ENCODE results near the gene HSBP1. TPM values are rescaled to one million over a fixed set of nuclear protein-coding genes. Genes with fewer than 3 reads are reported as not detected.
A peak's percentile ranks its signal among the peaks of the same experiment; 100 is the strongest.

Gene HSBP1
- total RNA-seq, 1 experiment from 2014 or later = 235 TPM

DNA sequence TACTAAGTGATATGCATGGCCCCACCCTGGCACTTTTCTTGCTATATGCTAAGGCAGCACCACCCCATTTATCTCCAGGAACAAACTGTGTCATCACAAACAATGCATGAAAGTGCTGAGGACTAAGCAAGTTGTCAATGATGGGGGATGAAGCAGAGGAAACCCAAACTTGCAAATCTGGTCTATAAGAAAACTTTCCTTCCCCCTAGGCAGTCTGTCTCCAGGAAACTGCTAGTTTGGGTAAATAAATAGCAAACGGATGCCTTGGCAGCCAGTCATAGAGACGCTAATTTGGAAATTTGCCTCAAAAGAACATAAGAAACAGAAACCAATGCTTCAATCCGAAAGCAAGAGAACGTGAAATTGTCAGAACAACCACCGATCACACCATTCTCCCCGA is 5.6 kb upstream of the HSBP1 start:
- Mint-ChIP-seq H3K27me3 (ENCODE audit: insufficient read depth, unreplicated experiment) (peaks cover 15% of the 10 kb centered on the region), H3K36me3 (ENCODE audit: insufficient read depth, unreplicated experiment) (no peaks in the 10 kb centered on the region), H3K4me3 (ENCODE audit: unreplicated experiment) (no peak overlapping the region), H3K27ac (ENCODE audit: unreplicated experiment) (no peak overlapping the region), H3K4me1 (ENCODE audit: low read depth, unreplicated experiment) (peaks cover 14% of the 10 kb centered on the region), H3K9me3 (ENCODE audit: unreplicated experiment) (peaks cover 10% of the 10 kb centered on the region)
- H3K9me3 ChIP-seq = no peaks in the 10 kb centered on the region
- intact Hi-C loops (cut with micrococcal nuclease; ENCODE audit: unreplicated experiment) = no loop called here
- no peaks in the 10 kb centered on the region for H3K4me1 ChIP-seq
- ChIA-PET CTCF (no interaction called here), POLR2A (no interaction called here)
- no peak for TF ChIP-seq CTCF (IDR thresholded peaks at IDR 0.05; ENCODE audit: insufficient read depth in 1 of 2, low read depth in 1 of 2, low read length in 1 of 2, severe bottlenecking in 1 of 2, unreplicated experiment in 1 of 2)
- BruUV-seq (replicated peaks) = no TSS peak
- DNase-seq = no peak
- no peak overlapping the region for H3K4me3 ChIP-seq (ENCODE audit: low read depth, low read length)
- no peaks in the 10 kb centered on the region for H3K36me3 ChIP-seq (ENCODE audit: control insufficient read depth, insufficient read depth, low read length)
- H3K27me3 ChIP-seq (replicated peaks; ENCODE audit: control insufficient read depth, insufficient read depth, low read length) = 0 out of 2 replicates have a peak, but pooled peaks cover 1% of the 10 kb centered on the region

GRCh38 chr16:83802554-83803205 is 5.1 kb upstream of the HSBP1 start:
- H3K27me3 Mint-ChIP-seq (ENCODE audit: insufficient read depth, unreplicated experiment) = peaks cover 15% of the 10 kb centered on the region
- POLR2A ChIA-PET = no interaction called here
- peaks cover 14% of the 10 kb centered on the region for H3K4me1 Mint-ChIP-seq (ENCODE audit: low read depth, unreplicated experiment)
- H3K9me3 ChIP-seq = no peaks in the 10 kb centered on the region
- CTCF ChIA-PET = no interaction called here
- intact Hi-C loops (cut with micrococcal nuclease; ENCODE audit: unreplicated experiment) = no loop called here
- H3K4me3 Mint-ChIP-seq (ENCODE audit: unreplicated experiment) = no peak overlapping the region
- H3K36me3 ChIP-seq (ENCODE audit: control insufficient read depth, insufficient read depth, low read length) = no peaks in the 10 kb centered on the region
- H3K4me3 ChIP-seq (ENCODE audit: low read depth, low read length) = no peak overlapping the region
- peaks cover 10% of the 10 kb centered on the region for H3K9me3 Mint-ChIP-seq (ENCODE audit: unreplicated experiment)
- BruUV-seq (replicated peaks) = no TSS peak
- no peak for DNase-seq
- no peak overlapping the region for H3K27ac Mint-ChIP-seq (ENCODE audit: unreplicated experiment)
- 0 out of 2 replicates have a peak, but pooled peaks cover 1% of the 10 kb centered on the region for H3K27me3 ChIP-seq (replicated peaks; ENCODE audit: control insufficient read depth, insufficient read depth, low read length)
- TF ChIP-seq CTCF (IDR thresholded peaks at IDR 0.05; ENCODE audit: insufficient read depth in 1 of 2, low read depth in 1 of 2, low read length in 1 of 2, severe bottlenecking in 1 of 2, unreplicated experiment in 1 of 2) = no peak
- H3K4me1 ChIP-seq = 0 out of 2 replicates have a peak, but pooled peaks cover 3% of the 10 kb centered on the region
- peaks cover 2% of the 10 kb centered on the region for H3K36me3 Mint-ChIP-seq (ENCODE audit: insufficient read depth, unreplicated experiment)

- H3K27ac Mint-ChIP-seq (ENCODE audit: unreplicated experiment) = no peak overlapping the region
Observed at GRCh38 chr16:83803811-83804210, 4.0 kb upstream of the HSBP1 start.

More at GRCh38 chr16:83803811-83804210, 4.0 kb upstream of the HSBP1 start:
- no TSS peak for BruUV-seq (replicated peaks)
- intact Hi-C loops (cut with micrococcal nuclease; ENCODE audit: unreplicated experiment) = no loop called here
- Mint-ChIP-seq H3K27me3 (ENCODE audit: insufficient read depth, unreplicated experiment) (peaks cover 10% of the 10 kb centered on the region), H3K4me1 (ENCODE audit: low read depth, unreplicated experiment) (peaks cover 21% of the 10 kb centered on the region), H3K9me3 (ENCODE audit: unreplicated experiment) (peaks cover 10% of the 10 kb centered on the region), H3K36me3 (ENCODE audit: insufficient read depth, unreplicated experiment) (peaks cover 11% of the 10 kb centered on the region), H3K4me3 (ENCODE audit: unreplicated experiment) (no peak overlapping the region)
- ChIA-PET CTCF (no interaction called here), POLR2A (no interaction called here)
- 0 out of 2 replicates have a peak, but pooled peaks cover 3% of the 10 kb centered on the region for H3K4me1 ChIP-seq
- no peaks in the 10 kb centered on the region for H3K36me3 ChIP-seq (ENCODE audit: control insufficient read depth, insufficient read depth, low read length)
- DNase-seq = peak in 1 of 2 experiments; percentile 37
- TF ChIP-seq CTCF (IDR thresholded peaks at IDR 0.05; ENCODE audit: insufficient read depth in 1 of 2, low read depth in 1 of 2, low read length in 1 of 2, severe bottlenecking in 1 of 2, unreplicated experiment in 1 of 2) = no peak
- H3K9me3 ChIP-seq = no peaks in the 10 kb centered on the region
- no peaks in the 10 kb centered on the region for H3K27me3 ChIP-seq (replicated peaks; ENCODE audit: control insufficient read depth, insufficient read depth, low read length)
- no peak overlapping the region for H3K4me3 ChIP-seq (ENCODE audit: low read depth, low read length)

Measured in Caco-2 (cell line).